Left renal cortex interstitium (tissue), 4 donors: ENCODE data around the gene CHCHD3. TPM values are rescaled to one million over a fixed set of nuclear protein-coding genes. Genes with fewer than 3 reads are reported as not detected.
"Not testable (repeated sequence)": the region's sequence is repeated elsewhere in the genome, so short reads cannot be mapped to it uniquely, and the experiment has no call there.

Experiments
- DNase-seq, 4 donors: peaks; one replicate each; pipeline ENCODE4 v3.0.0-alpha.2; 2013; ENCODE audit warnings: low read depth in 4 of 4, low spot score in 2 of 4, missing footprints in 1 of 4
- polyA plus RNA-seq, 4 donors: library from polyadenylated mRNA; unstranded; fragments of 120-200 nt; gene quantifications; one replicate each; pipeline ENCODE4 v1.2.1, GENCODE V29; 2013; ENCODE audit not compliant: insufficient read length in 4 of 4

CHCHD3 gene
- polyA plus RNA-seq, 4 donors = 70.9 to 89.7 (median 76.2) TPM

GRCh38 chr7:133009426-133010252 lies 72.3 kb downstream of the CHCHD3 start:
- DNase-seq = no peak

- DNase-seq = no peak
Observed at GRCh38 chr7:133007961-133008360, 73.9 kb downstream of the CHCHD3 start.

DNA sequence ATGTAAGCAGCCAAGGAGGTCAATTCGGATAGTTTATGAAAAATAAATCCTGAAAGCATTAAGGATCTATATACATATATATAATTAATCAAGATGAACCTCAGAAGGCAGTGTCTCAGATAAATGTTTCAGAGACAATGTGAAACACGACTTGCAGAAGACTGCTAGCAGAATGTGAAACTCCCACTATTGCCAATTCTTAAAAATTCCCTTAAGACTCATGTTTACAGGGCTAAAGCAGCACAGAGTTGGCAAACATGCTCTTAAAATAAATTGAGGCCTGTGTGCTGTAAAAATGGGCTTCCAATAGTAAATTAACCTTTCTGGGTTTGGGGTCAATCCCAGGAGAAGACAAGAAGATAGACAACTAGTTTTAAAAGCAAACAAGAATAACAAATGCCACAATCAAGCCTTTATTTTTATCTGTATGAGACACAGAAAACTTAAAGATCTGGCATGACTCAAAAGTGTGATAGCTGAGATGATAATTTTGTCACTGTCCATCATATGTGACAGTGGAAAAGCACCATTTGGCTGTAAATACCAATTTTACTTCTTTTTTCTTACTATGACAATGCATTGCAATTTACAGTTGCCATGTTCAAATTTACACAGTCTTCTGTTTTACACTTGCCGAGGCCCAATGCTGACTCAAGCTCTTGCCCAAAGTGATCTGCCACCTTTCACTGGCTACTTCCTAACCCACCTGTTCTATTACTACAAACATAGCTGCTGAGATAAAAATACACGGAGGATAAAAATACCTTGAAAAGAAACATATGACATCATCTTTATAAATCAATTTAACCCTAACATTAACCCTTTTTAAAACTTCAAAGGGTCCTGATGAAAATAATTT lies 78.6 kb downstream of the CHCHD3 start:
- no peak for DNase-seq

GRCh38 chr7:133001727-133002126 lies 80.2 kb downstream of the CHCHD3 start:
- DNase-seq = no peak

- no peak for DNase-seq
Observed at GRCh38 chr7:132999845-133000244, 82.0 kb downstream of the CHCHD3 start.

DNA sequence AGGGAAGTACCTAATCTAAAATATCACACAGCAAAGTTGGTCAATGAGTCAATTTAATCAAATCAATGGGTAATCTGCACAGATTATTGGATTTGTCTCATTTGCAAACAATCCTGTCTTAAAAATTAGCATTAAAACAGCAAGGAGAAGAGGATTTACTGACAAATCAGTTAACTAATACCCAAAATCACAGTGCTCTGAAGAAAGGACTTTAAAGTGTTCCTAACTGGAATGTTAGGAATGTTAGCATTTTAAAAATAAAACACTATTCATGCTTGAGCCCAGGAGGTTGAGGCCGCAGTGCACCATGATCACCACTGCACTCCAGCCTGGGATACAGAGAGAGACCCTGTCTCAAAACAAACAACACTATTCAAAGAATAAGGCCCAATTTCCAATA lies 83.1 kb downstream of the CHCHD3 start:
- DNase-seq = no peak

DNA sequence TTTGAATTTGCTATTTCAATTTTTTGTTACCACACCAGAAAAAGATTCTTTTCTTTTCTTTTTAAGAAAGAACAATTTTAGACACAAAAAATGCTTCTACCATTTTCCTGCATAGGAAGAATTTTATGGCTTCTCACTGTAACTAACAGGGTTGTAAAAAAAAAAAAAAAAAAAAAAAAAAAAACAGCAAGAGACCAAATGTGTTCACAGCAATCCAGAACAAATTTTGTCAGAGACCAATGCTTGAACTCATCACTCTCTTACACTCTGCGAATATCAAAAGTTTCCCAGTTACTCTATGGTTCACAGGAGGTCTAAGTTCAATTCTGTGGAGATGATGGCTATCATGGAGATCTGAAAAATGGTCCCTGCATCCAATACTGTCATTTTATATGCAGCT lies 84.4 kb downstream of the CHCHD3 start:
- no peak for DNase-seq

DNA sequence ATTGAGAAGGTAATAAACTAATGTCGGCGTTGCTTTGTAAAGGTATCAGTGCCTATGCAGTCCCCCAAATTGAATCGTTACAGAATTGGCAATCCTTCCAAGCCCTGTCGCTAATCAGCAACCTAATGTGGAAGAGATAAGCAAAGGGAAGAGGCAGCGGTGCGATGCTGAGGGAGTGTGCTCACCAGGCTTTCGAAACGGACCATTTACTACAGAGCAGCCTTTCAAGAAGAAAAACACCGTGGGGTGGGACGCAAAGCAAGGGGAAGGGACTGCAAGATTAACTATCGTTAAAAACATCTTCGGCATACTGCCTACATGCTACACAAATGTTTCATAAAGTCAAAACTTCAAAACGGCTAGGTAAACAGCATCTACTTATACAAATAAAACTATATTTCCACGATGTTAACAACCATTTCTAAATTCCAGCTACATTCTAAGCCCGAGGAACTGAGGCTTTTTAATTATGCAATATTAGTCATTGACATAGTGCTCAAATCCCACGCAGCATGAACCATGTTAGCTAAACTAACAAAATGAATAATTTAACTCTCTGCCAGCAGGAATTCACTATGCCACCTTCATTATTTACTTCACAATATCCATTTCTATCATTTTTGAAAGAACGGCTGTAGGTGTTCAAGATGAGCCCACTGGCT lies 85.2 kb downstream of the CHCHD3 start:
- no peak for DNase-seq

DNA sequence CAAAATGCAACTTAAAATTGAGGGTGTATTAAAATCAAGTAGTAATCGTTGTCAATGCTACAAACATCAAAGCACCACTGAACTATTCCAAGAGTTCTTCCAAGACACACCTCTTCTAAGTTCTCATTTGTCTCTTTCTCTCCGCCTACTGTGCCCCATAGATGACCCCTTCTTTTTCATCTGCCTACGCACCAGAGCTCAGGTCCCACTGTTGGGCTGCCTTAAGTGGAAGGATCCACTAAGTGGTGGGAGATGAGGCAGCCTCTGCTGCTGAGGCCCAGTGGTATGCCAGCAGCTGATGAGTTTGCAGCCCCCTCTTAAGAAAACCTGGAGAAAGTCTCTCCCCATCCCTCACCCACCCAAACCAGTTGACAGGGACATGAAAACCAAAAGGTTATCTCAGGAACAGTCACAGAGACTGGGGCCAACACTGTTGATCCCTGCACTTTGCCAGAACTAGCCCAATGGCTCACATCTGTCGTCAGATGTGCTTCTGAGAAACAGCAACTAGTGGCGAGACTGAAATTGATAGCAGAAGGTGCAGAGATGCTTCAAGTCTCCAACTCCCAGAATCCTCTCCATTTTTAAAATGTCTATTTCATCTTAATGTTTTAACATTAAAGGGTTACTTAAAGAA lies 88.4 kb downstream of the CHCHD3 start:
- no peak for DNase-seq

DNA sequence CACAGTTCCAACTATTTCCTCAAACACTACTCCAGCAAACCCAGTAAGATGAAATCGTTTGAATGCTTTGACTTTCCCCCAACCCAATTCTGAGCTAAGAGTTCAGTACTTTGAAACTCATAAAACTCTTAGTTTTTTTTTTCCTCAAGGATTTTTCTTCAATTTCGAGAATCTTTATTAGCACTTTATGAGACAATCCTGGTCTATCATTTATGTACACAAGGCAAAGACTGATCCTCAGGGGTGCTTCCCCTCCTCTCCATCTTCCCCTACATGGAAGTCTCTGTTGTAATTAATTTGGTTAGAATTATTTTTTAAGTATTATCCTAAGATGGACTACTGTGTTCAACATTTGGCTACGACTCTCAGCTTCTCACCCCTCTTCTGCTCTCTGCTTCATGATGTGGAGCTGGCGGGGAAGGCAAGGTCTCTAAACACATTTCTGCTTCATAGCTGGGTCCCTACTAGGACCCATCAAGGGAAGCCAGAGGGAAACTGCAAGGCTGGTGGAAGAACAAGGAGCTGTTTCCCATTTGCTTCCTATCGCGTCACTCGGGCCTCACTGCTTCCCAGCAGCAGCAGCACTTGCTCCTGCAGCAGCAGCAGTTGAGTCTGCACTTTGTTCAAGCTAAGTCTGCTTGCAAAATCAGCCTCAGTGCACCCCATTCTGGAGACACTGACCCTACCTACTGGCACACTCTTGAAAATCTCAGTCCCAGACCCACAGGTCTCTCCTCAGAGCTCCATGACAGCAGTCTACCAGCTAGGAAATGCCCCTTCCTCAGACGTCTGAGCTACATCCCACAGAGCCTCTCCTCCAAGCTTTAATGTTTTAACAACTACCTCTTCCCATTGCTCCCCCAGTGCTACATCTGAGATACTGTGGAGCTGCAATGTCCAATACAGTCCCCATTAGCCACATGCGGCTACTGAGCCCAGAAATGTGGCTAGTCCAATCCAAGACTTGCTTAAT lies 90.0 kb downstream of the CHCHD3 start:
- DNase-seq = no peak

GRCh38 chr7:132988117-132988516 lies 93.8 kb downstream of the CHCHD3 start:
- no peak for DNase-seq

GRCh38 chr7:132980402-132980801 lies 101.5 kb downstream of the CHCHD3 start:
- DNase-seq = no peak

- no peak for DNase-seq
Observed at GRCh38 chr7:132979524-132979923, 102.4 kb downstream of the CHCHD3 start.

DNA sequence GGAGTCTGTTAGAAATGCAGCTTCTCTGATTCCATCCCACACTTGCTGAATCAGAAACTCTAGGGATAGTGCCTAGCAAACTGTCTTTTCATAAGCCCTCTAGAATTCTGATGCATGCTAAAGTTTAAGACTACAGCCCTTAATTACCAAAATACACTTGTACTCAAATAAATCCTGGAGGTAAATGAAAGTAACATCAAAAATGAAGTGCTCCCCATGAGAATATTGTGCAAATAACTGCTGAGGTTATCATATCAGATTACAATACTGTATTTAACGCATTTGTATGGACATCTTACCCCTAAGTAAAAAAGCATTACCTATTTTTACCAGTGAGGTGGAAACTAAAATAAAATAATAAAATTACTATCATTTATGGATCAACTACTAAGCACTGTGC lies 104.7 kb downstream of the CHCHD3 start:
- no peak for DNase-seq

DNA sequence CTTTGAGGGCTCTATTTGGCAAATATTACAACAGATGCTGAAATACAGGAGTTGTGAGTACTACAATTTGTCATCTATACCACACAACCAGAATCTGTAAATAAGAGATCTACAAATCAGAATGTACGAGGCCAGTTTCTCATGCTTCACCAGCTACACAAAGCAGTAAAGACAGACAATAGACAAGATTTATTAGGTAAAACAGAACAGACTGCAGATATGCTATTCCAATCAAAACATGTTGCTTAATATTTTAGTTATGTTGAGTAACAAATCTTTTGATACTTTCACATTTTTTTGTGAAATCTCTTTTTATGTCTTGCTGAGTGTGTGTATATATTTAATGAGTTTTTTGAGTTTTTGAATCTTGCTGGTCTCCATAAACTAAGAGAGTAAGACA lies 109.1 kb downstream of the CHCHD3 start:
- DNase-seq = no peak

DNA sequence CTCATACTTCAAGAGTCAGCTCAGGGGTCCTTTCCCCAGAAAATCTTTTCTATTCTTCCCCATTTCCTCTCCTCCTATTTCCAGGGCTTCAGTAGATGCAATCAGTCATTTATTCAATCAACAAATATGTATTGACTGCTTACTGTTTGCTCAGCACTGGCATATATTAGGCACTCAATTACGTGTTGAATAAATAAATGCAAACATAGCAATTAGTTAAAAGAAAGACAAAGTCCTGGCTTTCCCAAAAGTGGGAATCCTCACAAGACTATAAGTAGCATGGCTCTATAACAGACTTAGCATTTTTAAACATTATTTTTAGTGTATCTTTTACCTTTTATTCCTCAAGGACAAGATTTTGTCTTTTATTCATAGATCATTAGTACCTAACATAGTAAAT lies 111.6 kb downstream of the CHCHD3 start:
- DNase-seq = no peak

- DNase-seq = no peak
Observed at GRCh38 chr7:132969520-132969919, 112.4 kb downstream of the CHCHD3 start.

GRCh38 chr7:132967470-132967848 lies 114.4 kb downstream of the CHCHD3 start:
- DNase-seq = not testable (repeated sequence)

DNA sequence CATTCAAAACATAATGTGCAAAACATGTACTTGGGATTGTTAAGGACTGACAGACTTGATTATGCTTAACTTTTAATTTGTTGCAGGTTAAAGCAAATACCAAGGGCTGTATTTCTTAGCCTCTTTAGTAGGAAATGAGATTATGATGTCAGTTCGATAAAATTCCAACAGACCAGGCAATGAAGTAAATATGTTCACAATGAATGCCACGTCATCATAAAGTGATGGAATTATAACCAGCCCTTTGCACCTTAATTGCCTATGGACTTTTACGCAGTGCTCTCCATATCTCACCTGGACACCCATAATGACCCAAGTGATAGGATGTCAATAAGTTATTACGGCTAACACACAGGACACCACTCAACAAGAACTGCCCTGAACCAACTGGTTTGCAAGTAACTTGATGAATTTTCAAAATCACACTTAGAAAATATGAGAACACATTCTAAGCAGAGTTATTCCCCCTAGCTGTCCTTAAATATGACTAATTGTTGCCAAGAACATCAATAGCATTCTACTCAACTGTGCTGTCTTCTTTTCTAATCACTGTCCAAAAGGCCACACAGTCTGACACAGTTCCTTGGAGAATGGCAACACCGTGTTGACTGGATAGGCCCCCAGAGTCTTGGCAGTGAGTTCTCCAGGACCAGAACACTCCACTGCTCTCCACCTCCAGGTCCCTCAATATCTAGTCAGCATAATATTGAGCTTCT lies 115.0 kb downstream of the CHCHD3 start:
- DNase-seq = no peak
